ENCODE measurements around the gene EPHB6.

EPHB6 gene

GRCh38 chr7:142857625-142858024 is 2.7 kb downstream of the EPHB6 start:
- DNase-seq (ENCODE audit: low spot score): no peak
- TF ChIP-seq, protein P1, sequence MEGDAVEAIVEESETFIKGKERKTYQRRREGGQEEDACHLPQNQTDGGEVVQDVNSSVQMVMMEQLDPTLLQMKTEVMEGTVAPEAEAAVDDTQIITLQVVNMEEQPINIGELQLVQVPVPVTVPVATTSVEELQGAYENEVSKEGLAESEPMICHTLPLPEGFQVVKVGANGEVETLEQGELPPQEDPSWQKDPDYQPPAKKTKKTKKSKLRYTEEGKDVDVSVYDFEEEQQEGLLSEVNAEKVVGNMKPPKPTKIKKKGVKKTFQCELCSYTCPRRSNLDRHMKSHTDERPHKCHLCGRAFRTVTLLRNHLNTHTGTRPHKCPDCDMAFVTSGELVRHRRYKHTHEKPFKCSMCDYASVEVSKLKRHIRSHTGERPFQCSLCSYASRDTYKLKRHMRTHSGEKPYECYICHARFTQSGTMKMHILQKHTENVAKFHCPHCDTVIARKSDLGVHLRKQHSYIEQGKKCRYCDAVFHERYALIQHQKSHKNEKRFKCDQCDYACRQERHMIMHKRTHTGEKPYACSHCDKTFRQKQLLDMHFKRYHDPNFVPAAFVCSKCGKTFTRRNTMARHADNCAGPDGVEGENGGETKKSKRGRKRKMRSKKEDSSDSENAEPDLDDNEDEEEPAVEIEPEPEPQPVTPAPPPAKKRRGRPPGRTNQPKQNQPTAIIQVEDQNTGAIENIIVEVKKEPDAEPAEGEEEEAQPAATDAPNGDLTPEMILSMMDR (IDR thresholded peaks at IDR 0.05): no peak
- H3K27ac ChIP-seq: no peak overlapping the region
- no peak overlapping the region for H3K4me3 ChIP-seq

DNA sequence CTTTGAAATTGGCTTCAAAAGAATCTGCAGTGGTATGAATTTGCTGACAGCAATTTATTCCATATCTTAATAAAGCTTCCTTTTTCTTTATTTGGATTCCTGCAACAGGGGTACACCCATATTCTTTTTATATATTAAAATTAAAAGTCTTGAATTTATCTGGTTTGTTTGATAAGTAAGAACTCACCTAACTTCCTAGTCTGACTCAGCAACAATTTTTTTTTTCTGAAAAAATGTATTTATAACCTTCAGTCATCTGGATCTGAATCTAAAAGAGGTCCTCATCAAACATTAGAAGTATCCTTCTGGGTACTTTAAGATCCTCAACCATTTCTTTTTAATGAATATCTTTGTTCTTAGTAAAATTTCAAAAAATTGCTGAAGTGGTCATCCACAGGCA is 4.5 kb downstream of the EPHB6 start:
- H3K27ac ChIP-seq: no peak overlapping the region
- DNase-seq (ENCODE audit: low spot score): no peak
- TF ChIP-seq, protein P1 (IDR thresholded peaks at IDR 0.05): no peak
- no peak overlapping the region for H3K4me3 ChIP-seq

GRCh38 chr7:142859829-142860228 is 5.0 kb downstream of the EPHB6 start:
- H3K27ac ChIP-seq: no peak overlapping the region
- TF ChIP-seq, protein P1 (IDR thresholded peaks at IDR 0.05): no peak
- DNase-seq (ENCODE audit: low spot score): no peak
- no peak overlapping the region for H3K4me3 ChIP-seq

GRCh38 chr7:142860968-142861367 is 6.1 kb downstream of the EPHB6 start:
- TF ChIP-seq, protein P1 (IDR thresholded peaks at IDR 0.05): no peak
- no peak for DNase-seq (ENCODE audit: low spot score)
- H3K4me3 ChIP-seq: no peak overlapping the region
- H3K27ac ChIP-seq: no peak overlapping the region

DNA sequence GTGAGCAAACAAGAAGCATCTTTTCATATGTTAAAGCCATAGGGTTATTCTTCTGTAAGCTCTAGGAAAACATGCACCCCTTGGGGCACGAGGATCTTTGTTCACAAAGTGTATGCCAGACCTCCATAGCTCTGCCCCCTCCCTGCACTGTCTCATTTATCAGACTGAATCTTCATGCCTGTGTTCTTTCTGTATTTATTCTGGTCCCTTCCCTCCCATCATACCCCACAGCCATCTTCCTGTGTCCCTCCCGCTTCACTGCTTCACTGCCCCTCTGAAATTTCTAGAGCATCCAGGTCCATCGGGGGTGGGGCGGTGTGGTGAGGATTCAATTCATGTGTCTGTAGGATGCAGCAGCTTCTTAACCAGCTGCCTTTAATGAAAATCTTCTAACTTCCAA is 7.5 kb downstream of the EPHB6 start:
- DNase-seq (ENCODE audit: low spot score): no peak
- no peak overlapping the region for H3K27ac ChIP-seq
- no peak overlapping the region for H3K4me3 ChIP-seq
- TF ChIP-seq, protein P1 (IDR thresholded peaks at IDR 0.05): no peak

DNA sequence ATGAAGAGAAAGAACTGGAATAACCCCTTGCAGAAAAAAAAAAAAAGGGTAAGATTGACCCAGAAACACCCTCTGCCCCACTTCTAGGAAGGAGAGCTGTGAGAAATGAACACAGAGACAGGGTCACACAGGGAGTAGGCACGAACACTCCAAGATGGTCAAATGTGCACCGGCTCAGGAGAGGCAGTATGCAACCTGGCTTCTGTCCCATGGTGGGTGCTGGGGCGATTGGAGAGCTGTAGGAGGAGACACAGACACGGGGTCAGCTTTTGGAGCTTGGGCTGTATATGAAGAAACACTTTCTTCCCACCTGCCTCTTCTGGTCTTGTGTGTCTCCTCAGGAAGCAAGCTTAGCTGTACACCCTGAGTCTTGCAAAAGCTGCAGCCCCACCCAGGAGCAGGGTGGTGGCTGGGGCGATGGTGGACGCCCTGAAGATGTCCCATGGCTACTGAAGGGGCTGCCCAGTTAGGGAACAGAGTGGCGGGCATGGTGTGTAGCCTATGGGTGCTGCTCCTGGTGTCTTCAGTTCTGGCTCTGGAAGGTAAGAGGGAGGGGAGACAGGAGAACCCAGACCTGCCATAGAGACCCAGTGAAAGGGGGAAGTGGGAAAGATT is 8.0 kb downstream of the EPHB6 start:
- H3K4me3 ChIP-seq: no peak overlapping the region
- no peak overlapping the region for H3K27ac ChIP-seq
- TF ChIP-seq, protein P1 (IDR thresholded peaks at IDR 0.05): no peak
- DNase-seq (ENCODE audit: low spot score): no peak

GRCh38 chr7:142863891-142864685 is 9.2 kb downstream of the EPHB6 start:
- Histone ChIP-seq H3K27ac (no peak overlapping the region), H3K4me3 (no peak overlapping the region)
- no peak for DNase-seq (ENCODE audit: low spot score)
- TF ChIP-seq, protein P1 (IDR thresholded peaks at IDR 0.05): no peak

Data from coronary artery (tissue), 2 donors.